ENCODE results near the gene ISG20.

DNA sequence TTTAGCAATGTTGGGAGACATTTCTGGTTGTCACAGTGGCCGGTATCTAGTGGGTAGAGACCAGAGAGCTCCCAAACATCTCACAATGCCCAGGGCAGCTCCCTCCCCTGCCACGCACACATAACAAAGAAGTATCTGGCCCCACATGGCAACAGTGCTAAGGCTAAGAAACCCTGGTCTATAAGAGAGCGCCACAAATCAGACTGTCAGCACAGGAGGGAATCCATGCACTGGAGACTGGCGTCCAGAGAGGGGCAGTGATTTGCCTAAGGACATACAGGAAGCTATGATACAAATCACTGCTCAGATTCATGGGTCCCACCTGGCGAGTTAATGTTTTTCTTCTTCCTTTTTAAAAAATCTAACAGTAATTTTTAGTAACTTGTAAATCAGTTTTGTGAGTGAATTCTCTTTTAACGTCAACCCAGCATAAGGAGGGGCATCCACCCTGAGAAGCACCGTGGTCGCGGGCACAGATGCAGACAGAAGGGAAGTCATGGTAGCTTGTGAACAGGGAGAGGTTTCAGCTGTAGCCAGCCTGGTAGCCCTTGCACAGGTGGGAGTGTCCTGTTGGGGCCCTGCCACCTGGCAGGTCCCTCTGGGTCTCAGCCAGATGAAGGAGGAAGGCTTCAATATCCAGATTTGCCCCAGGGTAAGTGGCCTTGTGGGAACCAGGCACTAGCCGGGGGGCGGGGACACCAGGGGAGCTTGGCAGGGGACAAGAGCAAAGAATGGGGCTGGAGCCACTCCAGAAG, 8.7 kb downstream of the ISG20 start:
- TF ChIP-seq ZNF274 (IDR thresholded peaks at IDR 0.05; ENCODE audit: low read depth, low read length) = no peak
- TF ChIP-seq YY1 (IDR thresholded peaks at IDR 0.05; ENCODE audit: insufficient read depth, insufficient read length) = no peak

Measured in NT2/D1 (cell line).